DND-41 (cell line): ENCODE measurements around the gene FXYD7.

Source experiments
- ATAC-seq: fragments of 200-7000 bp; cut with Tn5 transposase; 3 replicates; pipeline ENCODE4 v1.9.1; 2021; ENCODE audit warnings: low read depth; ENCODE audit not compliant: insufficient read depth
- DNase-seq: peaks from one replicate; pipeline ENCODE4 v3.0.0-alpha.2; 2020
- H2AFZ ChIP-seq: 2 replicates; pipeline ENCODE4 v1.6.0; 2012; ENCODE audit warnings: low read depth, low read length
- H3K27ac ChIP-seq: 2 replicates; pipeline ENCODE4 v1.5.1; 2012; ENCODE audit warnings: low read length, inconsistent platforms
- H3K27me3 ChIP-seq: fragments of 200-600 bp; sonication (generic); 2 replicates; pipeline ENCODE4 v1.6.0; 2012; ENCODE audit warnings: low read length, mild to moderate bottlenecking, inconsistent platforms; ENCODE audit not compliant: insufficient read depth, poor library complexity
- H3K36me3 ChIP-seq: 2 replicates; pipeline ENCODE4 v1.5.1; 2012; ENCODE audit warnings: low read length, inconsistent platforms; ENCODE audit not compliant: insufficient read depth
- H3K4me1 ChIP-seq: 2 replicates; pipeline ENCODE4 v1.5.1; 2012; ENCODE audit warnings: mild to moderate bottlenecking, low read length; ENCODE audit not compliant: insufficient read depth
- H3K4me2 ChIP-seq: 2 replicates; pipeline ENCODE4 v1.6.0; 2012; ENCODE audit warnings: mild to moderate bottlenecking, moderate library complexity, low read length, inconsistent platforms; ENCODE audit not compliant: insufficient read depth
- H3K4me3 ChIP-seq, 2 experiments: fragments of 200-600 bp in 1 of 2; shearing (Covaris generic) in 1 of 2; 2 replicates each; pipeline ENCODE4 v1.5.1; 2012 to 2016; ENCODE audit warnings: inconsistent platforms in 2 of 2, low read length in 2 of 2, mild to moderate bottlenecking in 2 of 2, low read depth in 1 of 2, moderate library complexity in 1 of 2
- H3K79me2 ChIP-seq: 2 replicates; pipeline ENCODE4 v1.6.0; 2012; ENCODE audit warnings: low read length, inconsistent platforms; ENCODE audit not compliant: insufficient read depth
- H3K9ac ChIP-seq: 2 replicates; pipeline ENCODE4 v1.6.0; 2012; ENCODE audit warnings: low read depth, mild to moderate bottlenecking, inconsistent platforms, low read length, moderate library complexity
- H3K9me3 ChIP-seq: 2 replicates; pipeline ENCODE4 v1.5.1; 2012; ENCODE audit warnings: low read length, moderate library complexity, mild to moderate bottlenecking, inconsistent platforms; ENCODE audit not compliant: insufficient read depth, severe bottlenecking
- H4K20me1 ChIP-seq: 2 replicates; pipeline ENCODE4 v1.6.0; 2012; ENCODE audit warnings: low read length; ENCODE audit not compliant: insufficient read depth
- CTCF ChIP-seq: IDR thresholded peaks from 2 replicates; pipeline ENCODE4 v1.5.1; 2012; ENCODE audit warnings: borderline replicate concordance, low read length, moderate library complexity, mild to moderate bottlenecking; ENCODE audit not compliant: poor library complexity, severe bottlenecking; ENCODE audit errors: extremely low read depth
- EZH2 ChIP-seq: IDR thresholded peaks from 3 replicates; pipeline ENCODE4 v1.6.1; 2012; ENCODE audit warnings: borderline replicate concordance, low read depth, mild to moderate bottlenecking, moderate library complexity, low read length, inconsistent platforms; ENCODE audit not compliant: severe bottlenecking

The FXYD7 gene

GRCh38 chr19:35106291-35106583, 36.8 kb upstream of the FXYD7 start:
- Histone ChIP-seq H3K9ac (no peak overlapping the region), H3K4me1 (no peaks in the 10 kb centered on the region), H3K36me3 (no peaks in the 10 kb centered on the region), H3K79me2 (no peaks in the 10 kb centered on the region), H4K20me1 (no peaks in the 10 kb centered on the region), H3K4me2 (no peak overlapping the region), H2AFZ (no peak overlapping the region), H3K27ac (no peak overlapping the region), H3K9me3 (no peaks in the 10 kb centered on the region), H3K27me3 (no peaks in the 10 kb centered on the region), H3K4me3 (no peak overlapping the region)
- TF ChIP-seq CTCF (no peak), EZH2 (no peak)
- DNase-seq (no peak), ATAC-seq (no peak)

DNA sequence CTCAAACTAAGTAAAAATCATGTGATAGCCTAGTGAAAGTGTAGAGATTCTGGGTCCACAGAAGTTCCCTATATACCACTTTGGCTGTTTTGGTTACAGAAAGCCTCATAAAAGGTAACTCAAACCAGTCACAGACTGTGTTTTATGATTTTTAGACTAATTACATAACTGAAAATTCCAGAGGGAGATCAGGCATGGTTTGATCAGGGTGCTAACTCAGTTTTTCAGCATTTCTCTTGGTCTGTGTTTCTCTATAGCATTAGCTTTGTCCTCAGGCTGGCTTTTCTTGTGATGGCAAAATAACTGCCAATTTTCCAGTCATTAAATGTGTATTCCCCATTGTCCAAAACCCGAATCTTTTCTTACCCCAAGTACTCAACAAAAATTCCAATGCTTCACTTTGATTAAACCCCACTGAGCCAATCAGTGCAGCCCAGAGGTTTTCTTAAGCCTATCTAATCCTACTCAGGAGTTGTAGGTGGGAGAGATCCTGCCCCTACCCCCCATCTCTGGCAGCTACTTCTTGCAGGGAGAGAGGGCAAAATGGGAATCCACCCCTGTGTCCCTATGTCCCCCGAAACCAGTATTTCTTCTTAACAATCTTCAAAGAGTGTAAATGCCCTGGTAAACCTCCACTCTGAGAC, 36.0 kb upstream of the FXYD7 start:
- Histone ChIP-seq H3K4me2 (no peak overlapping the region), H4K20me1 (no peaks in the 10 kb centered on the region), H3K4me1 (no peaks in the 10 kb centered on the region), H3K27me3 (no peaks in the 10 kb centered on the region), H2AFZ (no peak overlapping the region), H3K9me3 (no peaks in the 10 kb centered on the region), H3K36me3 (no peaks in the 10 kb centered on the region), H3K79me2 (no peaks in the 10 kb centered on the region), H3K4me3 (no peak overlapping the region), H3K27ac (no peak overlapping the region), H3K9ac (no peak overlapping the region)
- ATAC-seq, result no peak
- no peak for TF ChIP-seq EZH2
- TF ChIP-seq CTCF, result no peak
- DNase-seq, result no peak

- H3K4me2 ChIP-seq, result no peak overlapping the region
- H4K20me1 ChIP-seq, result no peaks in the 10 kb centered on the region
- H3K9me3 ChIP-seq, result no peaks in the 10 kb centered on the region
- H3K79me2 ChIP-seq, result no peaks in the 10 kb centered on the region
- H3K36me3 ChIP-seq, result no peaks in the 10 kb centered on the region
- no peaks in the 10 kb centered on the region for H3K4me1 ChIP-seq
- no peak overlapping the region for H3K4me3 ChIP-seq
- H2AFZ ChIP-seq, result no peak overlapping the region
- TF ChIP-seq EZH2, result no peak
- no peak for TF ChIP-seq CTCF
- H3K9ac ChIP-seq, result no peak overlapping the region
- ATAC-seq (no peak), DNase-seq (no peak)
- no peak overlapping the region for H3K27ac ChIP-seq
- no peaks in the 10 kb centered on the region for H3K27me3 ChIP-seq
Measured at GRCh38 chr19:35107545-35107944, 35.5 kb upstream of the FXYD7 start.

GRCh38 chr19:35108730-35109129, 34.3 kb upstream of the FXYD7 start:
- H3K79me2 ChIP-seq, result no peaks in the 10 kb centered on the region
- H3K4me1 ChIP-seq, result no peaks in the 10 kb centered on the region
- no peaks in the 10 kb centered on the region for H4K20me1 ChIP-seq
- no peak overlapping the region for H3K27ac ChIP-seq
- no peak overlapping the region for H3K9ac ChIP-seq
- no peak overlapping the region for H2AFZ ChIP-seq
- TF ChIP-seq CTCF (no peak), EZH2 (no peak)
- DNase-seq (no peak), ATAC-seq (no peak)
- no peaks in the 10 kb centered on the region for H3K27me3 ChIP-seq
- no peak overlapping the region for H3K4me2 ChIP-seq
- H3K4me3 ChIP-seq, result no peak overlapping the region
- no peaks in the 10 kb centered on the region for H3K36me3 ChIP-seq
- H3K9me3 ChIP-seq, result no peaks in the 10 kb centered on the region
